ENCODE results near the gene TIMP1. TPM values are rescaled to one million over a fixed set of nuclear protein-coding genes. Genes with fewer than 3 reads are reported as not detected.

Gene TIMP1
- total RNA-seq, 4 donors from 2014 or later = 46.5 to 395 (median 89.3) TPM

GRCh38 chrX:47621851-47622250, 39.6 kb downstream of the TIMP1 start:
- TF ChIP-seq CTCF (IDR thresholded peaks at IDR 0.05) (no peak), POLR2A (IDR thresholded peaks at IDR 0.05) (no peak)
- no peaks in the 10 kb centered on the region for H3K27me3 ChIP-seq
- no peak overlapping the region for H3K27ac ChIP-seq
- DNase-seq = no peak
- intact Hi-C loops (cut with DNase I) = no loop called here
- H3K36me3 ChIP-seq = no peaks in the 10 kb centered on the region
- 87 to 91% methylated on average over 6 of the region's 6 CpGs for WGBS, 2 donors
- no peak overlapping the region for H3K4me3 ChIP-seq (replicated peaks in 1 of 3)
- no peaks in the 10 kb centered on the region for H3K9me3 ChIP-seq
- H3K4me1 ChIP-seq = no peaks in the 10 kb centered on the region

GRCh38 chrX:47623540-47624027, 41.3 kb downstream of the TIMP1 start:
- Histone ChIP-seq H3K4me1 (no peaks in the 10 kb centered on the region), H3K4me3 (replicated peaks in 1 of 3) (no peak overlapping the region), H3K27ac (no peak overlapping the region), H3K36me3 (no peaks in the 10 kb centered on the region), H3K9me3 (no peaks in the 10 kb centered on the region), H3K27me3 (no peaks in the 10 kb centered on the region)
- WGBS, 2 donors = 10% methylated on average over 2 of the region's 35 CpGs; no CpG with 5 or more reads in 1 of the 2 donors
- no peak for TF ChIP-seq CTCF (IDR thresholded peaks at IDR 0.05)
- no peak for TF ChIP-seq POLR2A (IDR thresholded peaks at IDR 0.05)
- intact Hi-C loops (cut with DNase I) = no loop called here
- peak; percentile 34 to 42 for DNase-seq

- no peaks in the 10 kb centered on the region for H3K4me1 ChIP-seq
- TF ChIP-seq CTCF (IDR thresholded peaks at IDR 0.05) (no peak), POLR2A (IDR thresholded peaks at IDR 0.05) (no peak)
- H3K4me3 ChIP-seq (replicated peaks in 1 of 3) = no peak overlapping the region
- H3K27ac ChIP-seq = no peak overlapping the region
- H3K27me3 ChIP-seq = no peaks in the 10 kb centered on the region
- no peak for DNase-seq
- WGBS, 2 donors = 75 to 92% methylated on average over 2 of the region's 2 CpGs
- intact Hi-C loops (cut with DNase I) = no loop called here
- no peaks in the 10 kb centered on the region for H3K9me3 ChIP-seq
- H3K36me3 ChIP-seq = no peaks in the 10 kb centered on the region
Measured at GRCh38 chrX:47625365-47625764, 43.1 kb downstream of the TIMP1 start.

- H3K27ac ChIP-seq = no peak overlapping the region
- intact Hi-C loops (cut with DNase I) = no loop called here
Measured at GRCh38 chrX:47628982-47629381, 46.7 kb downstream of the TIMP1 start.

More at GRCh38 chrX:47628982-47629381, 46.7 kb downstream of the TIMP1 start:
- WGBS, 2 donors = 100% methylated on average over 1 of the region's 1 CpG; no CpG with 5 or more reads in 1 of the 2 donors
- H3K9me3 ChIP-seq = no peaks in the 10 kb centered on the region
- no peaks in the 10 kb centered on the region for H3K27me3 ChIP-seq
- no peak for DNase-seq
- H3K36me3 ChIP-seq = no peaks in the 10 kb centered on the region
- H3K4me3 ChIP-seq (replicated peaks in 1 of 3) = no peak overlapping the region
- no peaks in the 10 kb centered on the region for H3K4me1 ChIP-seq
- TF ChIP-seq POLR2A (IDR thresholded peaks at IDR 0.05) = no peak
- no peak for TF ChIP-seq CTCF (IDR thresholded peaks at IDR 0.05)
